K562 (cell line): ENCODE measurements around the gene PODXL2. TPM values are rescaled to one million over a fixed set of nuclear protein-coding genes. Genes with fewer than 3 reads are reported as not detected.

Experiments
- ATAC-seq: fragments of 200-7000 bp; cut with Tn5 transposase; 3 replicates; pipeline ENCODE4 v1.9.1; 2020; ENCODE audit warnings: moderate library complexity
- BruUV-seq: library from RNA; stranded (reverse); fragments of 400-500 nt; replicated peaks from 2 replicates; lab custom pipeline; 2021; lab: Mats Ljungman, UMichigan
- CTCF ChIA-PET: fragments of 300-600 bp; formaldehyde crosslinking; extraction: SDS; loops from one replicate; lab custom pipeline; 2021; ENCODE audit warnings: low intra/inter-chr PET ratio; lab: Yijun Ruan, JAX
- POLR2A ChIA-PET: fragments of 300-600, 350-650 bp; sonication (Branson Sonifier 250); formaldehyde crosslinking; extraction: SDS; loops from one replicate; lab custom pipeline; 2021; ENCODE audit warnings: antibody characterized with exemption, inconsistent platforms; lab: Yijun Ruan, JAX
- DNase-seq, 4 experiments: peaks; one replicate each; pipeline versions ENCODE4 v3.0.0 to v3.0.0-alpha.2; 2011 to 2018; ENCODE audit warnings: low spot score in 3 of 4, mixed read lengths in 3 of 4; ENCODE audit errors: extremely low read depth in 1 of 4
- FAIRE-seq: peaks from 2 replicates; lab custom pipeline; 2011; peaks lifted over from hg19 to GRCh38; lab: Jason Lieb, UNC
- H2AFZ ChIP-seq: 2 replicates; pipeline ENCODE4 v1.6.0; 2011; ENCODE audit warnings: low read depth, low read length, control low read depth, inconsistent platforms
- H3K27ac ChIP-seq: fragments of 200-600 bp; 3 replicates; pipeline ENCODE4 v1.8.0; 2011; ENCODE audit warnings: low read depth, mild to moderate bottlenecking, control low read depth, inconsistent platforms, low read length, moderate library complexity, mixed read lengths; ENCODE audit errors: extremely low read depth
- H3K27me3 ChIP-seq, 2 experiments: fragments of 300-600 bp in 1 of 2; 2 replicates in 1 of 2; 3 replicates in 1 of 2; pipeline versions ENCODE4 v1.6.0 to v1.8.0; 2011; ENCODE audit warnings: inconsistent platforms in 2 of 2, low read length in 2 of 2, mild to moderate bottlenecking in 1 of 2, mixed read lengths in 1 of 2, moderate library complexity in 1 of 2; ENCODE audit not compliant: control insufficient read depth in 2 of 2, insufficient read depth in 2 of 2
- H3K36me3 ChIP-seq: fragments of 300-600 bp; 3 replicates; pipeline ENCODE4 v1.8.0; 2011; ENCODE audit warnings: mild to moderate bottlenecking, low read length, inconsistent platforms; ENCODE audit not compliant: control insufficient read depth, insufficient read depth
- H3K4me1 ChIP-seq, 2 experiments: fragments of 200-600 bp in 1 of 2; replicated peaks in 1 of 2; 2 replicates in 1 of 2; 3 replicates in 1 of 2; pipeline versions ENCODE4 v1.5.1 to v1.8.0; 2011; ENCODE audit warnings: inconsistent platforms in 2 of 2, low read length in 2 of 2, mild to moderate bottlenecking in 1 of 2, mixed read lengths in 1 of 2, moderate library complexity in 1 of 2; ENCODE audit not compliant: control insufficient read depth in 2 of 2, insufficient read depth in 2 of 2
- H3K4me2 ChIP-seq: 2 replicates; pipeline ENCODE4 v1.6.1; 2011; ENCODE audit warnings: low read length, control low read depth, inconsistent platforms, mixed read lengths; ENCODE audit not compliant: insufficient read depth
- H3K4me3 ChIP-seq: fragments of 200-600 bp; sonication (generic), shearing (Covaris generic); 2 replicates; pipeline ENCODE4 v1.5.1; 2016; ENCODE audit warnings: control low read depth, inconsistent platforms
- H3K79me2 ChIP-seq: fragments of 200-600 bp; 3 replicates; pipeline ENCODE4 v1.8.0; 2011; ENCODE audit warnings: low read length, inconsistent platforms; ENCODE audit not compliant: control insufficient read depth, insufficient read depth
- H3K9ac ChIP-seq, 2 experiments: 2 replicates each; pipeline versions ENCODE4 v1.6.0 to v1.6.1; 2011; ENCODE audit warnings: low read depth in 2 of 2, low read length in 2 of 2, control low read depth in 1 of 2, inconsistent platforms in 1 of 2, mild to moderate bottlenecking in 1 of 2, mixed read lengths in 1 of 2; ENCODE audit not compliant: insufficient read depth in 1 of 2
- H3K9me1 ChIP-seq: one replicate; pipeline ENCODE4 v1.6.0; 2011; ENCODE audit warnings: inconsistent platforms, mild to moderate bottlenecking, low read length, moderate library complexity; ENCODE audit not compliant: control insufficient read depth, insufficient read depth
- H3K9me3 ChIP-seq: replicated peaks from 2 replicates; pipeline ENCODE4 v1.5.1; 2011; ENCODE audit warnings: low read depth, low read length, inconsistent platforms; ENCODE audit not compliant: control insufficient read depth, insufficient read depth
- H4K20me1 ChIP-seq: replicated peaks from 2 replicates; pipeline ENCODE4 v1.6.1; 2011; ENCODE audit warnings: low read length, inconsistent platforms, mixed read lengths; ENCODE audit not compliant: control insufficient read depth, insufficient read depth
- IRF9 ChIP-seq: fragments of 450-650 bp; IDR thresholded peaks from 2 replicates; pipeline ENCODE4 v1.6.1; 2016; ENCODE audit warnings: missing biosample characterization, missing genetic modification characterization
- MEF2D ChIP-seq: conservative IDR thresholded peaks from 2 replicates; pipeline ENCODE4 v1.6.1; 2016; ENCODE audit warnings: low read depth, missing genetic modification characterization, missing compliant biosample characterization
- NEUROD1 ChIP-seq: fragments of 150-350 bp; IDR thresholded peaks from 2 replicates; pipeline ENCODE4 v1.6.1; 2014; ENCODE audit warnings: borderline replicate concordance, low read length, low read depth; ENCODE audit not compliant: partially characterized antibody
- WGBS: fragments of 100-300 bp; shearing (Covaris generic); methylation state at CpG from one replicate; pipeline ENCODE4 v1.1.6; 2016; ENCODE audit warnings: low coverage, mixed read lengths; ENCODE audit not compliant: insufficient coverage; ENCODE audit errors: missing lambda C conversion rate; 5-methylcytosine and 5-hydroxymethylcytosine counted together
- in situ Hi-C: fragments of 300-500 bp; cut with MboI; formaldehyde crosslinking; loops from 4 replicates; pipeline ENCODE4 v1.15.0; 2018; ENCODE audit warnings: inconsistent platforms, mixed read lengths
- intact Hi-C: fragments of 100-400 bp; cut with micrococcal nuclease; formaldehyde crosslinking; loops from 2 replicates; pipeline ENCODE4 v1.14.2; 2022
- polyA plus RNA-seq, 8 experiments: library from polyadenylated mRNA; depleted of rRNA in 4 of 8; stranded (reverse) in 5 of 8; unstranded in 3 of 8; fragments of >200 nt; fragmentation: Nextera tagmentation in 2 of 8; fragmentation: Illumina TruSeq in 1 of 8; extraction: Ambion mirVana in 2 of 8; extraction: Trizol in 1 of 8; gene quantifications; 2 replicates each; pipeline versions ENCODE4 v1.2.1 to v1.2.3, GENCODE V29; 2011 to 2014; ENCODE audit warnings: inconsistent platforms in 1 of 8, missing spikeins in 1 of 8
- total RNA-seq, 7 experiments: library from RNA; depleted of rRNA in 6 of 7; stranded (reverse); fragments of >200 nt in 6 of 7; fragmentation: Illumina TruSeq in 2 of 7; extraction: Trizol in 2 of 7; gene quantifications; 2 replicates each; pipeline versions ENCODE4 v1.2.1 to v1.2.3, GENCODE V29; 2011 to 2021; ENCODE audit warnings: low replicate concordance in 1 of 7

Gene PODXL2
- total and polyA plus RNA-seq, 9 of the 15 experiments (the other 6 are each of a cell fraction or from before 2014, with no cell fraction given), result 0.03 to 52.5 (median 21.9) TPM

GRCh38 chr3:127651516-127652172 lies 22.7 kb downstream of the PODXL2 start:
- in situ Hi-C loops (no loop called here), intact Hi-C loops (loop anchor here (10.0 kb wide), 2 partner anchors 183 to 483 kb away; no protein-coding TSS in a partner anchor)
- POLR2A ChIA-PET, result interaction anchor here (0.6 to 0.8 kb wide), 2 partner anchors 31 to 308 kb away, joined by 3 read pairs; no protein-coding TSS in a partner anchor
- no TSS peak for BruUV-seq
- DNase-seq, result no peak
- Histone ChIP-seq H3K9me1 (no peaks in the 10 kb centered on the region), H3K27ac (no peak overlapping the region), H3K27me3 (no peaks in the 10 kb centered on the region), H4K20me1 (no peaks in the 10 kb centered on the region), H3K79me2 (no peaks in the 10 kb centered on the region)
- 66% methylated on average over 6 of the region's 8 CpGs for WGBS
- TF ChIP-seq IRF9 (tag), result no peak
- no peak for TF ChIP-seq NEUROD1
- no peak for TF ChIP-seq MEF2D (tag)
- TF ChIP-seq, all 486 proteins: peak for 0
- ATAC-seq, result no peak
- H3K9me3 ChIP-seq, result no peaks in the 10 kb centered on the region
- H2AFZ ChIP-seq, result no peak overlapping the region
- CTCF ChIA-PET, result interaction anchor here (0.6 to 1.0 kb wide), 3 partner anchors 240 to 317 kb away, joined by 3 to 5 read pairs (median 4); no protein-coding TSS in a partner anchor
- no peak overlapping the region for H3K9ac ChIP-seq
- no peaks in the 10 kb centered on the region for H3K4me1 ChIP-seq
- FAIRE-seq, result no peak
- H3K4me2 ChIP-seq, result no peak overlapping the region
- H3K36me3 ChIP-seq, result peaks cover 10% of the 10 kb centered on the region; the same call in 1 of the 3 replicates
- H3K4me3 ChIP-seq, result no peak overlapping the region
